ENCODE results near the gene CRACR2A.

The CRACR2A gene

GRCh38 chr12:3607821-3608220 lies 145.1 kb downstream of the CRACR2A start:
- no peaks in the 10 kb centered on the region for H3K9me3 ChIP-seq (ENCODE audit: severe bottlenecking)
- no peaks in the 10 kb centered on the region for H3K27me3 ChIP-seq (ENCODE audit: insufficient read depth, poor library complexity, severe bottlenecking)
- no peak overlapping the region for H3K4me3 ChIP-seq (ENCODE audit: severe bottlenecking)
- H3K4me1 ChIP-seq (ENCODE audit: insufficient read depth, poor library complexity, severe bottlenecking): no peaks in the 10 kb centered on the region
- H3K36me3 ChIP-seq (ENCODE audit: low read depth): no peaks in the 10 kb centered on the region
- no peak for ATAC-seq (ENCODE audit: low read depth)
- no peak for DNase-seq (ENCODE audit: low spot score)
- H3K27ac ChIP-seq (ENCODE audit: poor library complexity, severe bottlenecking): no peak overlapping the region
- TF ChIP-seq CTCF (IDR thresholded peaks at IDR 0.05; ENCODE audit: poor library complexity, severe bottlenecking): no peak

GRCh38 chr12:3607039-3607720 lies 145.7 kb downstream of the CRACR2A start:
- Histone ChIP-seq H3K27ac (ENCODE audit: poor library complexity, severe bottlenecking) (no peak overlapping the region), H3K27me3 (ENCODE audit: insufficient read depth, poor library complexity, severe bottlenecking) (no peaks in the 10 kb centered on the region), H3K4me3 (ENCODE audit: severe bottlenecking) (no peak overlapping the region), H3K9me3 (ENCODE audit: severe bottlenecking) (no peaks in the 10 kb centered on the region), H3K36me3 (ENCODE audit: low read depth) (no peaks in the 10 kb centered on the region), H3K4me1 (ENCODE audit: insufficient read depth, poor library complexity, severe bottlenecking) (no peaks in the 10 kb centered on the region)
- no peak for TF ChIP-seq CTCF (IDR thresholded peaks at IDR 0.05; ENCODE audit: poor library complexity, severe bottlenecking)
- DNase-seq (ENCODE audit: low spot score) (no peak), ATAC-seq (ENCODE audit: low read depth) (no peak)

GRCh38 chr12:3606128-3606527 lies 146.8 kb downstream of the CRACR2A start:
- ATAC-seq (ENCODE audit: low read depth) (no peak), DNase-seq (ENCODE audit: low spot score) (no peak)
- no peak overlapping the region for H3K4me3 ChIP-seq (ENCODE audit: severe bottlenecking)
- TF ChIP-seq CTCF (IDR thresholded peaks at IDR 0.05; ENCODE audit: poor library complexity, severe bottlenecking): no peak
- H3K4me1 ChIP-seq (ENCODE audit: insufficient read depth, poor library complexity, severe bottlenecking): no peaks in the 10 kb centered on the region
- H3K27ac ChIP-seq (ENCODE audit: poor library complexity, severe bottlenecking): no peak overlapping the region
- H3K27me3 ChIP-seq (ENCODE audit: insufficient read depth, poor library complexity, severe bottlenecking): no peaks in the 10 kb centered on the region
- no peaks in the 10 kb centered on the region for H3K9me3 ChIP-seq (ENCODE audit: severe bottlenecking)
- H3K36me3 ChIP-seq (ENCODE audit: low read depth): no peaks in the 10 kb centered on the region

- H3K27me3 ChIP-seq (ENCODE audit: insufficient read depth, poor library complexity, severe bottlenecking): no peaks in the 10 kb centered on the region
- no peaks in the 10 kb centered on the region for H3K4me1 ChIP-seq (ENCODE audit: insufficient read depth, poor library complexity, severe bottlenecking)
- H3K36me3 ChIP-seq (ENCODE audit: low read depth): no peaks in the 10 kb centered on the region
- H3K27ac ChIP-seq (ENCODE audit: poor library complexity, severe bottlenecking): no peak overlapping the region
- TF ChIP-seq CTCF (IDR thresholded peaks at IDR 0.05; ENCODE audit: poor library complexity, severe bottlenecking): no peak
- ATAC-seq (ENCODE audit: low read depth) (no peak), DNase-seq (ENCODE audit: low spot score) (no peak)
- H3K9me3 ChIP-seq (ENCODE audit: severe bottlenecking): no peaks in the 10 kb centered on the region
- H3K4me3 ChIP-seq (ENCODE audit: severe bottlenecking): no peak overlapping the region
Observed at GRCh38 chr12:3605692-3606091, 147.2 kb downstream of the CRACR2A start.
